ENCODE results near the gene HS1BP3.

Gene HS1BP3

GRCh38 chr2:20596193-20596972 lies 54.5 kb downstream of the HS1BP3 start:
- DNase-seq, result peak; percentile 2

GRCh38 chr2:20595439-20596192 lies 55.3 kb downstream of the HS1BP3 start:
- DNase-seq, result peak; percentile 11

GRCh38 chr2:20594957-20595356 lies 55.9 kb downstream of the HS1BP3 start:
- peak; percentile 2 for DNase-seq

GRCh38 chr2:20594048-20594750 lies 56.7 kb downstream of the HS1BP3 start:
- DNase-seq, result peak; percentile 4

- DNase-seq, result peak; percentile 8
Measured at GRCh38 chr2:20593072-20594034, 57.5 kb downstream of the HS1BP3 start.

GRCh38 chr2:20592106-20593071 lies 58.5 kb downstream of the HS1BP3 start:
- DNase-seq, result peak; percentile 1

- DNase-seq, result no peak
Measured at GRCh38 chr2:20590704-20591515, 60.0 kb downstream of the HS1BP3 start.

GRCh38 chr2:20589975-20590703 lies 60.8 kb downstream of the HS1BP3 start:
- DNase-seq, result peak; percentile 4

- DNase-seq, result peak; percentile 4
Measured at GRCh38 chr2:20588918-20589871, 61.7 kb downstream of the HS1BP3 start.

GRCh38 chr2:20585710-20586594 lies 64.9 kb downstream of the HS1BP3 start:
- no peak for DNase-seq

- DNase-seq, result no peak
Measured at GRCh38 chr2:20585359-20585709, 65.6 kb downstream of the HS1BP3 start.

- no peak for DNase-seq
Measured at GRCh38 chr2:20584399-20585358, 66.2 kb downstream of the HS1BP3 start.

GRCh38 chr2:20584045-20584398 lies 66.9 kb downstream of the HS1BP3 start:
- no peak for DNase-seq

- no peak for DNase-seq
Measured at GRCh38 chr2:20583425-20583881, 67.4 kb downstream of the HS1BP3 start.

GRCh38 chr2:20582600-20583221 lies 68.2 kb downstream of the HS1BP3 start:
- no peak for DNase-seq

Data from activated T-cell treated with anti-CD3 and anti-CD28 coated beads, Interleukin-2, amount 50 U/mL, for 1 hour (primary cell).